NCI-H1105 (cell line): ENCODE results near the gene SETD1A.
"Not testable (repeated sequence)": the region's sequence is repeated elsewhere in the genome, so short reads cannot be mapped to it uniquely, and the experiment has no call there.

Source experiments
- DNase-seq: peaks from one replicate; lab custom pipeline; 2025; lab: John Stamatoyannopoulos, UW

The SETD1A gene

DNA sequence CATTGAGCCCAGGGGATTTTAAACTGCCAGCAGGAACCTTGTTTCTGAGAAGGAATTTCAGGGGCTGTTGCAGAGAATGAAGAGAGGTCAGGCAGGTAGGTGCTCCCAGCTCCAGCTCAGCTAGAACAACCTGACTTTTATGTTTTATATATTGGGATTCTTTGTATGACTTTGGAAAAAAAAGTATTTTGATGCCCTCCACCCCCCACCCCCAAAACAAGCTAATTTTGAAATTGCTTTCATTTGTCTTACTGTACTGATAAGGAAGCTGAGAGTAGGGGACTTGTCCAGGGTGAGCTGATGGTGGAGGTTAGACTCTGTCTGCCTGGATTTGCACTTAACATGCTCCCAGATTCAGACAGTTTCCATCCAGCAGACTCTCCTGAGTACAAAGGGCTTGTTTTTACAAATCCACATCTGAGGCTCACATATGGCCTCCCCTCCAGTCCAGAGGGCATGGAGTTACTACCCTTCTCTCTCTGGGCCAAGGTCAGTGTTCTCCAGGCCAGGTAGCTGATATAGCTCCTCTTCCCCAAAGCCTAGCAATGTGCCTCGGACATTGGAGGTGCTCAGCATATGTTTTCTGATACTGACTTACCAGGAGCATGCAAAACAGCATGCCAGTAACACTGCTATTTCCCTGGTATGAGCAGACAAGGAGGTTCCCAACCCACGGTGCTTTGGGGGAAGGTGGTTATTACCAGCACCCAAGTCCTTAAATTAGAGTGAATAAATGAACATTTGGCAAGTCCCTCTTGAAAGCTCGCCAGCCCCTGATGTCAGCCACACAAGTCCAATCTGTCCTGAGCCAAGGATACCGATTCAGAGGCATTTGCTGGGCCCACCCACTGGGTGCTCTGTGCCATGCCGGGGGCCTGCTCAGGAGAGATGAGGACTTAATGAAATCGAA lies 41.6 kb downstream of the SETD1A start:
- no peak for DNase-seq

DNA sequence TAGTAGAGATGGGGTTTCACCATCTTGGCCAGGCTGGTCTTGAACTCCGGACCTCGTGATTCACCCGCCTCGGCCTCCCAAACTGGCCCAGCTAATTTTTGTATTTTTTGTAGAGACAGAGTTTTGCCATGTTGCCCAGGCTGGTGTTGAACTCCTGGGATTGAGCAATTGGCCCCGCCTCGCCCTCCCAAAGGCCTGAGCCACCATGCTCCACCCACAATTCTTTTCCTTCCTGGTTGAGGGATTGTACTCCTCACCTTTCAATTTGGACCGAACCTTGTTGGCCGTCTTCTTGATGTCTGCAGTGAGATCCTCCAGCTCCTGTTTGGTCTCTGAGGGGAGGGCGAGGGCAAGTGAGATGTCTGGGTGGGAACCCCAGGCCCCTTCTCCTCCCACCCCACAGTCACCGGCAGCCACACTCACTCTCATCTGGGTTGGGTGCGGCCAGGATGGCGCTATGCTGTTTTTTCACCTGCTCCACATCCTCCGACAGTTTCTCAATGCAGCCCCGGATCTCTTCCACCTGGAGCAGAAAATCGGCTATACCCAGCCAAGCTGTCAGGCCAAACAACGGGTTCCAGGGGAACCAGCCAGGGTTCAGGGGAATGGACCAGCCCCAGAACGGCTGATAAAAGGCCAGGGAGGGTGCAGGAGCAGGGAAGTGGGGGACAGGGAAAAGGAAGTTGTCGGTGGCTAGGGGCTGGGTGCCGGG lies 43.3 kb downstream of the SETD1A start:
- DNase-seq: no peak

DNA sequence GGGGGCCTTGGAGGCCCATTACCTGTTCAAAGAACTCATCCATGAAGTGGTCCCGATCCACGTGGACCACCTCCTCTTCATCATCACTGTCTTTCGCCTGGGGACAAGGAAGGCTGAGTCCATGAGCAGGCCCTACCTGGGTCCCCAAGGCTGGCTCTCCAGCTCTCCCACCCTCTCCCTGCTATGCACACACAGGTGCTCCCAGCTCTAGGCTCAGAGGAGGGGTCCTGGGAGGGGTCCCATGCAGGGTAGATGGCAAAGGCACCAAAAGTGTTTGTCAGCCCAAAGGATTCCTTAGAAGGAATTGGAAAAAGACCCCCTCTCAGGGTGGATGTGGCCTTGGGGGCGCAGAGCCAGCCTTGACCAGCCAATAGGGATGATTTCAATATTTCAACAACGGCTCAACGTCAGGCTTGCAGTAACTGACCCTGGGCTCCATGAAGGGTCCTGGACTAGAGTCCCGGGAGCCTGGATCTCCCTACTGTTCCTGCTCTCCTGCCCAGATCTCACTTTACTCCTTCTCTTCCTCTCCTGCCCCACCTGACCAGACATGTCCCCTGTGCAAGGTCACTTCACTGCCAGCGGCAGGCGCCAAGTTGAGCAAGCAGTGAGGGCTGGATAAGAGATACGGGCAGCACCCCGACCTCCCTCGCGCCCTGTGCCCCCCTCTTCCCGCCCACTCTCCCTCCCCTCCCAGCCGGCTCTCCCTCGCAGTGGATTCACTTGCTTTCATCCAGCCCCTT lies 44.1 kb downstream of the SETD1A start:
- DNase-seq: no peak

- no peak for DNase-seq
Measured at GRCh38 chr16:31002250-31002700, 44.7 kb downstream of the SETD1A start.

GRCh38 chr16:31002862-31003341 lies 45.3 kb downstream of the SETD1A start:
- DNase-seq: no peak

GRCh38 chr16:31003744-31004143 lies 46.2 kb downstream of the SETD1A start:
- DNase-seq: no peak

DNA sequence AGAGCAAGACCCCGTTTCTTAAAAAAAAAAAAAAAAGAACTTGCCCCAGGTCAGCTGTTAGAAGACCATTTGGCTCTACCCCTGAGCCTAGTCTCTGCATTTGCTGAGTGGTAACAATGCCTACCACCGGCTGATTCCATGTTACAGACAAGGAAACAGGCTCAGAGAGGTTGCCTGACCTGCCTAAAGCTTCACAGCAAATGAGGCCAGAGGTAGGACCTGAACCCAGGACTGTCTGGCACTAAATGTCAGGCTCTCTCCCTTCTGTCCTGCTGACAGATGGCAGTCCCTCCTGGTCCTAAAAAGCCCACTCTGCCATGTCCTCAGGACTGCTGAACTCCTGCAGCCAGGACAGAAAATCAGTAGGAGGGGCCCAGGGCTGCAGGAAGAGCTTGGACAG lies 47.1 kb downstream of the SETD1A start:
- DNase-seq: no peak

GRCh38 chr16:31005350-31006085 lies 48.0 kb downstream of the SETD1A start:
- DNase-seq: no peak

- DNase-seq: no peak
Measured at GRCh38 chr16:31006086-31006385, 48.5 kb downstream of the SETD1A start.

- no peak for DNase-seq
Measured at GRCh38 chr16:31006589-31006988, 49.0 kb downstream of the SETD1A start.

DNA sequence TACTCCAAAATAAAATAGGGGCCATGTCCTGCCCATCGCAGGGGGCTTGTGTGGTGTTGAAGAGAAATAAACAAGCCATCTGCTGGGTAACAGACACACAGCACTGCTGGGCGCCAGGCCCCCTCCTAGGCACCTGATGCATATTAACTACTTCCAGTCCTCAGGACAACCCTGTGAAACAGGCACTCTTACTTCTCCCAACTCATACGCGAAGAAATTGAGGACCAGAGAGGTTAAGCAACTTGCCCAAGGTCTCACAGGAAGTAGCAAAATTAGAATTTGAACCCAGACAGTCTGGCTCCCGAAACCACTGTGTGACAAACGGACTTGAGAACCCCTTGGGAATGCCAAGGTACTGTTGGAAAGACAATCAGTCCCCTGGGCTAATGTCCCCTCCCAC lies 50.1 kb downstream of the SETD1A start:
- DNase-seq: no peak

DNA sequence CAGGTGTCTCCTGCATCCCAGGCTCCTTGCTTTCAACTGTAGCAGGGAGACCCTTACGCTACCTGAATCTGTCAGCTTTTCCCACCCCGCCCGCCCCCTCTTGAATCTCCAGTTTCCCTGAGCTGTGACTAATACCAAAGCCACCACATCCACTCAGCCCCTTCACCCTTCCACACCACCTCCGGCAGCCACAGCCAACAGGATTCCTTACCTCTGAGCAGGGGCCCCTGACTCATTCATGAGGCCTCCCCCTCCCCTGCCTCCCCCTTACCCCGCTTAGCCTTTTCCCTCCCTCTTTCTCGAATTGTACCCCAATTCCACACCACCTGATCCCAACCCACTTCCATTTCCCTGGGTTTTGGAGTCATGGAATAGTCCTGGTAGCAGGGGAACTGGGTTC lies 50.6 kb downstream of the SETD1A start:
- no peak for DNase-seq

DNA sequence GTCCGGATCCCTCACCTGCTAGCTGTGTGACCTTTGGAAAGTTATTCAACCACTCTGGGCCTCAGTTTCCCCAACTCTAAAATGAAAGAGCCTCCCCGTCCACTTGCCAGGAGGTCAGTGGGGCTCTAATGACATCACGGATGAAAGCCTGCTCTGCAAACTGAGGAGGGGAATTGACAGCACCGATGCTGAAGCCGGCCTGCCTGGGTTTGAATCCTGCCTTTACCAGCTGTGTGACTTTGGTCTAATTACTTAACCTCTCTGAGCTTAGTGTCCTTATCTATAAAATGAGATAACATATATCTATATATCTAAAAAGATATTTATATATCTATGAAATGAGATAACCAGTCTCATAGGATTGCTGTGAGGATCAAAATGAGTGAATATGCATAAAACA lies 51.0 kb downstream of the SETD1A start:
- DNase-seq: no peak

GRCh38 chr16:31009120-31009519 lies 51.6 kb downstream of the SETD1A start:
- DNase-seq: no peak

DNA sequence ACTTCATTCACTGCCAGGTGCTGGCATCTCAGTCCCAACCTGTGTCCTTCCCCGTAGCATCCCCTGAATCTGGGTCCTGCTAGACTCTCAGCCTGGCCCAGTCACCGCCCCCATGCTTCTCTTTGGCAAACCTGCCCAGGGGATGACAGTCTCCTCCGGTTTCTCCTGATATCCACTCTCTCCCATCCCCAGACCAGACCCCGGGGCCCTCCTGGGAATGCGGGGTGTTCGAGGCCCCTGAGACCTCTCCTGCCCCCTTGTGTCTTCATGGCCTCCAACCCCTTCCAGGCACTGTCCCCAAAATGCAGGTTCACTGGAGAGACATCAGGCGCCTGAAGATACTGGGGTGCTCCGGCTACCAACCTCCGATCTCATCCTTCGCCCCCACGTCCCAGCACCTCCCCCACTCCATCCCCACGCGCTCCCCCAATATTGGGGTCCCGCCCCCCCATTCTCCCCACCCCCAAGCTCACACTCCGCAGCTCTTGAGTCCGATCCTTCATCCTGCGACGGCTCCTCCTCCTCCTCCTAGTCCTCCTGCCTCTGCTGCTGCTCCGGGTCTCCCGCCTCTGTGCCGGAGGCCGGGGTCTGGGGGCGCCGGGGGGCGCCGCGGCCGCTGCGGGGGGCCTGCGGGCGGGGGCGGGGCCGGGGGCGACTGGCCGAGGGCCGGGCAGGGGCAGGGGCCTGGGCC lies 52.5 kb downstream of the SETD1A start:
- no peak for DNase-seq

- peak; percentile 77 for DNase-seq
Measured at GRCh38 chr16:31010585-31011325, 53.2 kb downstream of the SETD1A start, which contains the start of gene STX1B. STX1B (minus strand) TSS chr16:31010638; CDS start chr16:31010396, 242 bp downstream.

- not testable (repeated sequence) for DNase-seq
Measured at GRCh38 chr16:31011815-31012214, 54.3 kb downstream of the SETD1A start.

GRCh38 chr16:31013292-31013691 lies 55.7 kb downstream of the SETD1A start:
- DNase-seq: not testable (repeated sequence)

- no peak for DNase-seq
Measured at GRCh38 chr16:31016018-31016417, 58.5 kb downstream of the SETD1A start.

GRCh38 chr16:31017756-31018155 lies 60.2 kb downstream of the SETD1A start:
- DNase-seq: not testable (repeated sequence)
